GM12878 (cell line): Measurements from ENCODE around the gene SYNCRIP. TPM values are rescaled to one million over a fixed set of nuclear protein-coding genes. Genes with fewer than 3 reads are reported as not detected.
A peak's percentile ranks its signal among the peaks of the same experiment; 100 is the strongest.

ENCODE experiments used
- ATF7 ChIP-seq: fragments of 450-650 bp; IDR thresholded peaks from 2 replicates; pipeline ENCODE4 v1.6.1; 2016; ENCODE audit warnings: low read depth, mild to moderate bottlenecking
- BHLHE40 ChIP-seq, 2 experiments: fragments of 450-650 bp in 1 of 2; IDR thresholded peaks; 2 replicates each; pipeline ENCODE4 v1.6.1; 2011 to 2017; ENCODE audit warnings: low read depth in 2 of 2, borderline replicate concordance in 1 of 2, improper control_type of control experiment in 1 of 2, low read length in 1 of 2, mild to moderate bottlenecking in 1 of 2
- BMI1 ChIP-seq: fragments of 450-650 bp; IDR thresholded peaks from 2 replicates; pipeline ENCODE4 v1.6.1; 2016; ENCODE audit warnings: mild to moderate bottlenecking, moderate library complexity, borderline replicate concordance
- BRCA1 ChIP-seq: IDR thresholded peaks from 2 replicates; pipeline ENCODE4 v1.6.1; 2011; ENCODE audit warnings: low read depth, low read length, improper control_type of control experiment
- CREM ChIP-seq: IDR thresholded peaks from 2 replicates; pipeline ENCODE4 v1.6.1; 2014; ENCODE audit warnings: antibody characterized with exemption, low read depth
- EP300 ChIP-seq, 2 experiments: fragments of 150-350 bp in 1 of 2; IDR thresholded peaks; 2 replicates each; pipeline ENCODE4 v1.6.1; 2011 to 2012; ENCODE audit warnings: low read depth in 2 of 2, low read length in 2 of 2, borderline replicate concordance in 1 of 2, improper control_type of control experiment in 1 of 2, inconsistent platforms in 1 of 2; ENCODE audit not compliant: control insufficient read depth in 1 of 2
- ETV6 ChIP-seq, 2 experiments: fragments of 450-650 bp in 1 of 2; IDR thresholded peaks in 1 of 2; conservative IDR thresholded peaks in 1 of 2; 2 replicates each; pipeline ENCODE4 v1.6.1; 2014; ENCODE audit warnings: antibody characterized with exemption in 1 of 2, borderline replicate concordance in 1 of 2, low read depth in 1 of 2, mild to moderate bottlenecking in 1 of 2, moderate library complexity in 1 of 2
- GABPA ChIP-seq: IDR thresholded peaks from 2 replicates; pipeline ENCODE4 v1.6.1; 2014; ENCODE audit warnings: antibody characterized with exemption, low read depth, mild to moderate bottlenecking, inconsistent platforms
- HDAC2 ChIP-seq: fragments of 200-600 bp; sonication (generic); IDR thresholded peaks from 2 replicates; pipeline ENCODE4 v1.6.1; 2017
- NR2C2 ChIP-seq: IDR thresholded peaks from 2 replicates; pipeline ENCODE4 v1.6.1; 2011; ENCODE audit warnings: borderline replicate concordance, low read depth; ENCODE audit not compliant: control insufficient read depth, insufficient read length
- PAX5 ChIP-seq: IDR thresholded peaks from 2 replicates; pipeline ENCODE4 v1.6.1; 2011; ENCODE audit warnings: low read depth, low read length, borderline replicate concordance
- SMARCA5 ChIP-seq: fragments of 450-650 bp; IDR thresholded peaks from 2 replicates; pipeline ENCODE4 v1.6.1; 2017; ENCODE audit warnings: mild to moderate bottlenecking
- SREBF2 ChIP-seq: IDR thresholded peaks from 2 replicates; pipeline ENCODE4 v1.6.1; 2012; ENCODE audit warnings: mild to moderate bottlenecking, low read length
- SUPT20H ChIP-seq: IDR thresholded peaks from 2 replicates; pipeline ENCODE4 v1.6.1; 2011; ENCODE audit warnings: low read depth, mild to moderate bottlenecking, low read length, moderate library complexity, borderline replicate concordance; ENCODE audit not compliant: control insufficient read depth
- TCF3 ChIP-seq: IDR thresholded peaks from 2 replicates; pipeline ENCODE4 v1.6.1; 2012; ENCODE audit warnings: low read depth, mild to moderate bottlenecking, low read length, borderline replicate concordance; ENCODE audit not compliant: insufficient read depth
- TCF7 ChIP-seq: IDR thresholded peaks from 2 replicates; pipeline ENCODE4 v1.6.1; 2014; ENCODE audit warnings: antibody characterized with exemption, borderline replicate concordance
- ZNF274 ChIP-seq: IDR thresholded peaks from one replicate; pipeline ENCODE4 v1.8.0; 2011; ENCODE audit not compliant: insufficient read length, insufficient read depth
- polyA plus RNA-seq, 11 experiments: library from polyadenylated mRNA; depleted of rRNA in 4 of 11; unstranded in 6 of 11; stranded (reverse) in 5 of 11; fragments of >200 nt; fragmentation: Nextera tagmentation in 4 of 11; fragmentation: Illumina TruSeq in 1 of 11; extraction: Ambion mirVana in 4 of 11; extraction: Trizol in 1 of 11; gene quantifications; 1 replicate in 1 of 11; 2 replicates in 10 of 11; pipeline versions ENCODE4 v1.2.1 to v1.2.3, GENCODE V29; 2011 to 2016; ENCODE audit warnings: inconsistent platforms in 2 of 11, missing spikeins in 2 of 11, low read depth in 1 of 11
- total RNA-seq, 4 experiments: library from RNA; depleted of rRNA in 3 of 4; stranded (reverse); fragments of >200 nt in 3 of 4; fragmentation: Illumina TruSeq in 1 of 4; extraction: Trizol in 1 of 4; gene quantifications; 2 replicates each; pipeline versions ENCODE4 v1.2.1 to v1.2.3, GENCODE V29; 2013 to 2021
- TF ChIP-seq, protein P1 (sequence below): fragments of 450-650 bp; IDR thresholded peaks from 2 replicates; pipeline ENCODE4 v1.6.1; 2016; ENCODE audit warnings: mild to moderate bottlenecking, moderate library complexity, borderline replicate concordance
- TF ChIP-seq, protein P2 (sequence below): IDR thresholded peaks from 2 replicates; pipeline ENCODE4 v1.6.1; 2012; ENCODE audit warnings: mild to moderate bottlenecking, low read depth, low read length
- TF ChIP-seq, protein P3 (sequence below): fragments of 450-650 bp; IDR thresholded peaks from 2 replicates; pipeline ENCODE4 v1.6.1; 2016; ENCODE audit warnings: mild to moderate bottlenecking

Gene SYNCRIP
- total and polyA plus RNA-seq, 10 of the 15 experiments (the other 5 are each of a cell fraction or from before 2014, with no cell fraction given): 28.4 to 255 (median 131) TPM

DNA sequence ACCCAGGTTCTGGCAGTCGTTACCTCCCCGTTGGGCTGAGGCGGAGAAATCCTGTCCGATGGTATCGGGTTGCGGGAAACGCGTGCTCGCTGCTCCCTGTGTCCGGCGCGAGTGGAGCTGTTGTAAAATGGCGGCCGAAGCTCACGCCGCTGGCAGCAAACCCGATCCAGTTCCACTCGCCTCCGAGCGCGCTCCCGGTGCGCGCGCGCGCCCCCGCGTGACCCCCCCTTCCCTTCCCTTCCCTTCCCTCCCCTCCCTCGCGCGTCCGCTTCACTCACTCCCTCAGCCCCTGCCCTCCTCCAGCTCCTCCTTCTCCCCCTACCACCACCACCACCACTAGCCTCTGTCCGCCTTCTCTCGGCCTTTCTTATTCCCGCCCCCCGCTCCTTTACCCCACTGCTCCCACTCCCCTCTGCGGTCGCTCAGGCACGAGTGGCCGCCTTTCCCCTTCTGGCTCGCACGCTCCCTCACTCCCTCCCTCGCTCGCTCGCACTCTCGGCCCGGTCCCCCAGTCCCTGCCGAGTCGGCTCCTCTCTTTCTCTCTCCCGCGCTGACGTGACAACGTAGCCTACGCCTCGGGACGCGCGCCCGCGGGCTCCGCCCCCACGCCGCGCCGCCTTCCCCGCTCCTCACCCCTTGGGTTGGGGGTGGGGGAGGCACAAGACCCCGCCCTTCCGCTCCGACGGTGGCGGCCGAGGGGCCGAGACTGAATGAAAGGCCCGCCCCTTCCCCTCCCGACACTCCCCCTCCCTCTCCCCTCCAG, at the start of gene SYNCRIP (continued):
- TF ChIP-seq, protein P1, sequence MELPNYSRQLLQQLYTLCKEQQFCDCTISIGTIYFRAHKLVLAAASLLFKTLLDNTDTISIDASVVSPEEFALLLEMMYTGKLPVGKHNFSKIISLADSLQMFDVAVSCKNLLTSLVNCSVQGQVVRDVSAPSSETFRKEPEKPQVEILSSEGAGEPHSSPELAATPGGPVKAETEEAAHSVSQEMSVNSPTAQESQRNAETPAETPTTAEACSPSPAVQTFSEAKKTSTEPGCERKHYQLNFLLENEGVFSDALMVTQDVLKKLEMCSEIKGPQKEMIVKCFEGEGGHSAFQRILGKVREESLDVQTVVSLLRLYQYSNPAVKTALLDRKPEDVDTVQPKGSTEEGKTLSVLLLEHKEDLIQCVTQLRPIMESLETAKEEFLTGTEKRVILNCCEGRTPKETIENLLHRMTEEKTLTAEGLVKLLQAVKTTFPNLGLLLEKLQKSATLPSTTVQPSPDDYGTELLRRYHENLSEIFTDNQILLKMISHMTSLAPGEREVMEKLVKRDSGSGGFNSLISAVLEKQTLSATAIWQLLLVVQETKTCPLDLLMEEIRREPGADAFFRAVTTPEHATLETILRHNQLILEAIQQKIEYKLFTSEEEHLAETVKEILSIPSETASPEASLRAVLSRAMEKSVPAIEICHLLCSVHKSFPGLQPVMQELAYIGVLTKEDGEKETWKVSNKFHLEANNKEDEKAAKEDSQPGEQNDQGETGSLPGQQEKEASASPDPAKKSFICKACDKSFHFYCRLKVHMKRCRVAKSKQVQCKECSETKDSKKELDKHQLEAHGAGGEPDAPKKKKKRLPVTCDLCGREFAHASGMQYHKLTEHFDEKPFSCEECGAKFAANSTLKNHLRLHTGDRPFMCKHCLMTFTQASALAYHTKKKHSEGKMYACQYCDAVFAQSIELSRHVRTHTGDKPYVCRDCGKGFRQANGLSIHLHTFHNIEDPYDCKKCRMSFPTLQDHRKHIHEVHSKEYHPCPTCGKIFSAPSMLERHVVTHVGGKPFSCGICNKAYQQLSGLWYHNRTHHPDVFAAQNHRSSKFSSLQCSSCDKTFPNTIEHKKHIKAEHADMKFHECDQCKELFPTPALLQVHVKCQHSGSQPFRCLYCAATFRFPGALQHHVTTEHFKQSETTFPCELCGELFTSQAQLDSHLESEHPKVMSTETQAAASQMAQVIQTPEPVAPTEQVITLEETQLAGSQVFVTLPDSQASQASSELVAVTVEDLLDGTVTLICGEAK: no peak
- TF ChIP-seq ATF7 (peak; percentile 77), PAX5 (0 out of 2 replicates have a peak, but pooled peaks have one; percentile 5), TCF7 (no peak), NR2C2 (no peak), ZNF274 (no peak), CREM (peak; percentile 91), SREBF2 (no peak), EP300 (IDR thresholded peaks at IDR 0.05; ENCODE audit: borderline replicate concordance in 1 of 2, control insufficient read depth in 1 of 2, low read depth in 2 of 2, low read length in 2 of 2) (no peak), GABPA (0 out of 2 replicates have a peak, but pooled peaks have one; percentile 14), SMARCA5 (peak; percentile 65; the same call in 1 of the 2 replicates), TCF3 (peak; percentile 15; the same call in 1 of the 2 replicates), BMI1 (no peak), HDAC2 (no peak), BRCA1 (no peak), BHLHE40 (IDR thresholded peaks at IDR 0.05; ENCODE audit: borderline replicate concordance in 1 of 2, low read depth in 2 of 2, low read length in 1 of 2) (peak; percentile 68 to 86), ETV6 (conservative IDR thresholded peaks at IDR 0.05 in 1 of 2, IDR thresholded peaks at IDR 0.05 in 1 of 2; ENCODE audit: borderline replicate concordance in 1 of 2, low read depth in 1 of 2) (no peak), SUPT20H (no peak)
- TF ChIP-seq, protein P2, sequence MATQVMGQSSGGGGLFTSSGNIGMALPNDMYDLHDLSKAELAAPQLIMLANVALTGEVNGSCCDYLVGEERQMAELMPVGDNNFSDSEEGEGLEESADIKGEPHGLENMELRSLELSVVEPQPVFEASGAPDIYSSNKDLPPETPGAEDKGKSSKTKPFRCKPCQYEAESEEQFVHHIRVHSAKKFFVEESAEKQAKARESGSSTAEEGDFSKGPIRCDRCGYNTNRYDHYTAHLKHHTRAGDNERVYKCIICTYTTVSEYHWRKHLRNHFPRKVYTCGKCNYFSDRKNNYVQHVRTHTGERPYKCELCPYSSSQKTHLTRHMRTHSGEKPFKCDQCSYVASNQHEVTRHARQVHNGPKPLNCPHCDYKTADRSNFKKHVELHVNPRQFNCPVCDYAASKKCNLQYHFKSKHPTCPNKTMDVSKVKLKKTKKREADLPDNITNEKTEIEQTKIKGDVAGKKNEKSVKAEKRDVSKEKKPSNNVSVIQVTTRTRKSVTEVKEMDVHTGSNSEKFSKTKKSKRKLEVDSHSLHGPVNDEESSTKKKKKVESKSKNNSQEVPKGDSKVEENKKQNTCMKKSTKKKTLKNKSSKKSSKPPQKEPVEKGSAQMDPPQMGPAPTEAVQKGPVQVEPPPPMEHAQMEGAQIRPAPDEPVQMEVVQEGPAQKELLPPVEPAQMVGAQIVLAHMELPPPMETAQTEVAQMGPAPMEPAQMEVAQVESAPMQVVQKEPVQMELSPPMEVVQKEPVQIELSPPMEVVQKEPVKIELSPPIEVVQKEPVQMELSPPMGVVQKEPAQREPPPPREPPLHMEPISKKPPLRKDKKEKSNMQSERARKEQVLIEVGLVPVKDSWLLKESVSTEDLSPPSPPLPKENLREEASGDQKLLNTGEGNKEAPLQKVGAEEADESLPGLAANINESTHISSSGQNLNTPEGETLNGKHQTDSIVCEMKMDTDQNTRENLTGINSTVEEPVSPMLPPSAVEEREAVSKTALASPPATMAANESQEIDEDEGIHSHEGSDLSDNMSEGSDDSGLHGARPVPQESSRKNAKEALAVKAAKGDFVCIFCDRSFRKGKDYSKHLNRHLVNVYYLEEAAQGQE: no peak
- TF ChIP-seq, protein P3, sequence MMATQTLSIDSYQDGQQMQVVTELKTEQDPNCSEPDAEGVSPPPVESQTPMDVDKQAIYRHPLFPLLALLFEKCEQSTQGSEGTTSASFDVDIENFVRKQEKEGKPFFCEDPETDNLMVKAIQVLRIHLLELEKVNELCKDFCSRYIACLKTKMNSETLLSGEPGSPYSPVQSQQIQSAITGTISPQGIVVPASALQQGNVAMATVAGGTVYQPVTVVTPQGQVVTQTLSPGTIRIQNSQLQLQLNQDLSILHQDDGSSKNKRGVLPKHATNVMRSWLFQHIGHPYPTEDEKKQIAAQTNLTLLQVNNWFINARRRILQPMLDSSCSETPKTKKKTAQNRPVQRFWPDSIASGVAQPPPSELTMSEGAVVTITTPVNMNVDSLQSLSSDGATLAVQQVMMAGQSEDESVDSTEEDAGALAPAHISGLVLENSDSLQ: peak; percentile 81
